SK-N-DZ (cell line): ENCODE measurements around the gene MUC16. TPM values are rescaled to one million over a fixed set of nuclear protein-coding genes. Genes with fewer than 3 reads are reported as not detected.
"Not testable (repeated sequence)": the region's sequence is repeated elsewhere in the genome, so short reads cannot be mapped to it uniquely, and the experiment has no call there.

Experiments
- DNase-seq: peaks from one replicate; pipeline ENCODE4 v3.0.0-alpha.2; 2015; ENCODE audit warnings: low spot score
- polyA plus RNA-seq, 2 experiments: library from polyadenylated mRNA; depleted of rRNA; stranded (reverse); fragments of >200 nt; gene quantifications; 2 replicates each; pipeline ENCODE4 v1.2.3, GENCODE V29; 2014

MUC16 gene
- not detected in 2 replicates for polyA plus RNA-seq (2014; cell fraction: cytosol; rRNA removed)
- not detected in 2 replicates for polyA plus RNA-seq (2014; cell fraction: nucleus; rRNA removed)

DNA sequence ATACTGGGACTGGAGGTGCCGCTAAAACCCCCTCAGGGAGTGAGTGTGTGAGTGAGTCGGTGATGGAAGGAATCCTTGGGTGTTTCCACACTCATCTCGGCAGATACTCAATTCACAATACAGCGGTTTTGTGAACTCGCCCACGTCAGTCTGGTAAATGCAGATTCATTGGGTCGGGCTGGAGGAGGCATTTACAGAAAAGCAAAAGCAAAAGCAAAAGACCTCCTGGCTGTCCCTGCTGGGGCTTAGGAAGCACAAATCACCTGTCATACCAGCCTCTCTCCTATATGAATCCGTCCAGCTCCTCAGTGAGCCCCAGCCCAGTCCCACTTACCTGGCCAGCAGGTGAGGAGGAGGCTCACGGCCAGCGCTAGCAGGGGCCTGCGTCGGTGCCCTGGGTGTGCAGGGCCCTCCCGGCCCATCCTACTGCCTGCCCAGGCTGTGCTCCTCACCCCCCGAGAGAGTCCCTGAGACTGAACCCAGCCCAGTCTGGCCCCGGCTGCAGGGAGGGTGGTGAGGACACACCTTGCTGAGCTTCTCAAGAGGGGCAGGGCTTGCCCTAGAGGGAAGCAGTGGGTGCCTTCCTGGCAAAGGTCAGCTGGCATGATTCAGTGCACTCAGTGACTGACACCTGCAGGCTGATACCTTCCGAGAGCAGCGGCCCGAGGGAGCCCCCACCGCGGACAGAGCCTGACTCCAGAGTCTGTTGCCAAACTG is at the start of gene MUC16:
Gene MUC16 (minus strand): TSS at position 475 of the 717 bp plus-strand sequence.
- no peak for DNase-seq

DNA sequence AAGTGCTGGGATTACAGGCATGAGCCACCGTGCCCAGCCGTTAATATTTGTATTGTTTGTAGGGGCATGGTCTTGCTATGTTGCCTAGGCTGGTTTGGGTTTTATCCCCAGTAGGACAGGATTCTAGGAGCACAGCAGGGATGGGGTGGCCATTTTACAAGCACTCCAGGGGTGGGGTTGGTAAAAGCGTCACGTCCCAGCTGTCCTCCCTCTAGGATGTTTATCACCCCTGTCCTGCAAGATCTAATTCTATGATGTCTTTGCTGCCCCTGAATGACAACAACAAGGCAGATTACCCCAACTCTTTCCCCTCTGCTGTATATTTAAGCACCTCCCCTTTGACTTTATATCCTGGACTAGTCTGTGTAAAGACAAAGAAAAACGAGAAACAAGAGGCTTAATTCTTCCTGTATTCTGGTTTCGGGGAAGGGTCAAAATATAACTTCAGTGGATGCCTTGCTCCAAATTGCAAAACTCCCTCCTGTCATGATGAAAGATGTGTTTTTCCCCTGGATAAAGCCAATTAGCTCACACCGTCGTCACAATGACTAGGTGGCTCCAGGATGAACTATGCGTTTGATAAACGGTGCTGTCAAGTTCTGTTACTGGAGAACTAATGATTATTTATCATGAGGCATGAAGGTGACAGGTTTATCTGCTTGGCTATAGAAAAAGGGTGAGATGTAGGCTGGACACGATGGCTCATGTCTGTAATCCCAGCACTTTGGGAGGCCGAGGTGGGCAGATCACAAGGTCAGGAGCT is 48.9 kb upstream of the MUC16 start:
- DNase-seq: no peak

- no peak for DNase-seq
These were observed 47.5 kb upstream of the MUC16 start for GRCh38 chr19:9057505-9058258.

- not testable (repeated sequence) for DNase-seq
These were observed 45.9 kb upstream of the MUC16 start for GRCh38 chr19:9056131-9056530.

GRCh38 chr19:9054765-9055164 is 44.6 kb upstream of the MUC16 start:
- DNase-seq: no peak

DNA sequence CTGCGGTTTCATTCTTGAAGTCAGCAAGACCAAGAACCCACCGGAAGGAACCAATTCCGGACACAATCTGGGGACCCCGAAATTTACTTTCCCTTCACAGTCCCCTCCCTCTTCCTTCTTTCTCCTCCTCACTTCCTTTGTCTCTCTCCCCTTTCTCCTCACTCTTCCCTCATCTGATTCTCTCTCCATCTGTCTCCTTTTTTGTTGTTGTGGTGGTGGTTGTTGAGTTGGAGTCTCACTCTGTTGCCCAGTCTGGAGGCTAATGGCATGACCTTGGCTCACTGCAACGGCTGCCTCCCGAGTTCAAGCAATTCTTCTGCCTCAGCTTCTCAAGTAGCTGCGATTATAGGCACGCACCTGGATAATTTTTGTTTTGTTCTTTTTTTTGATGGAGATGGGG is 44.0 kb upstream of the MUC16 start:
- DNase-seq: no peak

GRCh38 chr19:9053674-9054073 is 43.5 kb upstream of the MUC16 start:
- not testable (repeated sequence) for DNase-seq

DNA sequence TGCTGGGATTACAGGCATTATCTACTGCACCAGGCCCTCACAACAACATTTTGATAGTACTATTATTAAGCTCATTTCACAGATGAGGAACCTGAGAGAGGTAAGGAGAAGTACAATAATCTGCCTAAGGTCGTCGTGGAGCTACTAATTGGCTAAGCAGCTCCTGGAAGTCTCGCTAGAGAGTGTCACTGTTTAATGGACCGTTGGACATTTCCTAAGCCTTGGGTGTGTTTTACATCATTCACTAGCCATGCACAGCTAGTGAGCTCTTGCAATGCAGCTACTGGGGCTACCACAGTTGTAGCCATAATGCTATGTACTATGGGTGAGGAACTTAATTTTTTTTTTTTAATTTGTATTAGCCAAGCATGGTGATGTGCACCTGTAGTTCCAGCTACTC is 42.7 kb upstream of the MUC16 start:
- DNase-seq: no peak

DNA sequence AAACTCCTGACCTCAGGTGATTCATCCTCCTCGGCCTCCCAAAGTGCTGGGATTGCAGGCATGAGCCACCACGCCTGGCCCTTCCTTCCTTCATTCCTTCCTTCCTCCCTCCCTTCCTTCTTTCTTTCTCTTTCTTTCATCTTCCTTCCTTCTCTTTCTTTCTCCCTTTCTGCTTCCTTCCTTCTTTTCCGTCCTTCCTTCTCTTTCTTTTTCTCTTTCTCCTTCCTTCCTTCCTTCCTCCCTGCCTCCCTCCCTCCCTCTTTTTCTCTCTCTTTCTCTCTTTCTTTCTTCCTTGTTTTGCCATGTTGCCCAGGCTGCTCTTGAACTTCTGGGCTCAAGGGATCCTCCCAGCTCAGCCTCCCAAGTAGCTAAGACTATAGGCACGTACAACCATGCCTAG is 36.5 kb upstream of the MUC16 start:
- no peak for DNase-seq

DNA sequence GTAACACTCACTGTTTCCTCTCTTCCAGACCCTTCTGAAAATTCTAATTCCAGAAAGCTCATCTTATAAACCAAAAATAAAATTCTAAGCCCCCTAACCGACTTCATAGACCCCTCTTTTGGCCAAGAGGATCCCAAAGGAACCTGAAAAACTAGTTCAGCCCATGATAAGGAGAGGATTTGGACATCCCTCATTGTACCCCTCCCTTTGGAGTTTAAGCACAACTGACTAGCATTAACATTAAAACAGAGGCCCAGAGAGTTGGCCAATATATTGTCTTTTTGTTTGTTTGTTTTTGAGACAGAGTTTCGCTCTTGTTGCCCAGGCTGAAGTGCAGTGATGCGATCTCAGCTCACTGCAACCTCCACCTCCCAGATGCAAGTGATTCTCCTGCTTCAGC is 34.2 kb upstream of the MUC16 start:
- no peak for DNase-seq

DNA sequence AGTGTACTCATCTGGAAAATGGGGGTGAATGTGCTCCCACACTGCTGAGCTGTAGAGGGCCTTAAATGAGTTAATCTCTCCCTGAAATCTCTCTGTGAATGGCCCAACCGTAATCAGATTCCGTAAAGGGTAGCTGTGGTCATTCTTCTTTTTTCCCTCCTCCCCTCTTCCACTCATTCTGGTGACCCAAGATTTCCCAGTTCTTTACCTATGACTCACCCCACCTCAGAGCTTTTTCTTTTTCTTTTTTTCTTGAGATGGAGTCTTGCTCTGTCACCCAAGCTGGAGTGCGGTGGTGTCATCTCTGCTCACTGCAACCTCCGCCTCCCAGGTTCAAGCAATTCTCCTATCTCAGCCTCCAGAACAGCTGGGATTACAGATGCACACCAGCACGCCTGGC is 33.3 kb upstream of the MUC16 start:
- DNase-seq: no peak

- no peak for DNase-seq
These were observed 30.8 kb upstream of the MUC16 start for GRCh38 chr19:9041023-9041422.

DNA sequence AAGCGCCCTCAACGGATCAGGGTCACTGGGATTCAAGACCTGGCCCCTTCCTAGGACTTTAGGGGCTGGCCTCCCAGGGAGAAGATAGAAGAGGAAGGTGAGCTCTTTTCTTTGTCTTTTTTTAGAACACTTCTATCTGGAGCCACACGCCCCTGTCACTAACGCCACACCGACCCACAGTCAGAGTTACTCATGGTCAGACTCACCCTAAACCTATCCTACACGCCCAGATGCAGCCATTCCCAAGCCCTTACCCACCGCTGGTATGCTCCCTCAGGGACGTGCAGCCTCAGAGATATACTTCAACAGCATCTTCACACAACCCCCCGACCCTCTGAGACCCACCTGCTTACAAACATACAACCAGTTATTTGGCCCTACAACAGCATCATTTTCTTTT is 29.9 kb upstream of the MUC16 start:
- DNase-seq: no peak

DNA sequence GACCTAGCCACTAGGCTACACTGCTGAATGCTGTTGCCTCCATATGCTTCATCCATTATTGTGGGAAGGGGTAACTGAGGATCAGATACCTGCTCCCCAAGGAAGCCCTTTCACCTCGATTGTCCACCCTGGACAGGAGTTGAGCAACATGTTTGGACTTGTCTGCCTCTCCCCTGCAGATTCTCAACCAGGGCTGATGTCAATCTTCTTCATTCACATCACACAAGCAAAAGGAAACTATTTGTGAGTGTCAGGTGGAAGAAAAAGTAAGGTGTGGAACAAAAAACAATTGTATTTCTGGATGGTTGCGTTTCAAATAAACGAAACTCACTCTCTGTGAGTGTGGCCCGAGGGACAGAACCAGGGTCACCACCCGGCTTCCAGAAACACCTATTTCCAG is 29.5 kb upstream of the MUC16 start:
- no peak for DNase-seq

GRCh38 chr19:9037400-9038062 is 27.3 kb upstream of the MUC16 start:
- DNase-seq: no peak

- no peak for DNase-seq
These were observed 22.0 kb upstream of the MUC16 start for GRCh38 chr19:9032136-9032631.

DNA sequence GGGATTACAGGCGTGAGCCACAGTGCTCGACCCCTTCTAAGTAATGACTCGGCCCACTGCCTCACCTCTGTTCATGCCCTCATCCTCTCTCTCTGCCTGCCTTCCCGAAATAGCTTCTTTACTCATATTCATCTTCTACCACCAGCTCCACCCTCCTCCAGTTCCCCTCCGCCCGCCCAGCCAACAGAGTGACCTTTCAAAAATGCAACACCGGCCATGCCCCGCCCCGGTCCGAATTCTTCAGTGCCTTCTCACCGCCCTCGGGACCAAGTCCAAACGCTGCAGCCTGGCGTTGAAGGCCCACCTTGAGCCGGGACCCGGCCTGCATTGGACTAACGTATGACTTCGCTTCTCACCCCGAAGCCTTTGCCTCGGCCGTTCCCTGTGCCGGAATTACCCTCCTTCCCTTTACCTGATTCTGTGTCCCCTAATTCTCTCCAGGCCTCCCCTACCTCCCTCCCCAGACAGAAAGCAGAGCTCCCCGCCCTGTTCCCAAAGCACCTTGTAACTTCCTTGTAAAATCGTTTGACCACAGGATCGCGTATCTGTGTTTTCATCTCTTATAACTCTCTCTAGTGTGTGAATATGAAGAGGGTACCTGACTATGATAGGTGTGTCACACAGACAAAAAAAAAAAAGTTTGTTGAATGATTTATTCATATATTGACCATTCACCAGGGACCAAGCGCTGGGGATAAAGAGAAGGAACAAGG is 8.1 kb upstream of the MUC16 start:
- no peak for DNase-seq

- no peak for DNase-seq
These were observed 4.6 kb upstream of the MUC16 start for GRCh38 chr19:9014803-9015202.

DNA sequence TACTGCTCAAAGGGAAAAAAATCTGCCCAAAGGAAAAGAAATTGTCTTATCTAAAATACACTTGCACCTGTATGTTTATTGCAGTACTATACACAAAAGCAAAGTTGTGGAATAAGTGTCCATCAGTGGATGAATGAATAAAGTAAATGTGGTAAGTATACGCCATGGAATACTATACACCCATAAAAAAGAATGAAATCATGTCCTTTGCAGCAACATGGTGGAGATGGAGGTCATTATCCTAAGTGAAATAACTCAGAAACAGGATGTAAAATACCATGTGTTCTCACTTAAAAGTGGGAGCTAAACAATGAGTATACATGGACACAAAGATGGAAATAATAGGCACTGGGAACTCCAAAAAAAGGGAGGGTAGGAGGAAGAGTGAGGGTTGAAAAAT is 3.8 kb upstream of the MUC16 start:
- no peak for DNase-seq

DNA sequence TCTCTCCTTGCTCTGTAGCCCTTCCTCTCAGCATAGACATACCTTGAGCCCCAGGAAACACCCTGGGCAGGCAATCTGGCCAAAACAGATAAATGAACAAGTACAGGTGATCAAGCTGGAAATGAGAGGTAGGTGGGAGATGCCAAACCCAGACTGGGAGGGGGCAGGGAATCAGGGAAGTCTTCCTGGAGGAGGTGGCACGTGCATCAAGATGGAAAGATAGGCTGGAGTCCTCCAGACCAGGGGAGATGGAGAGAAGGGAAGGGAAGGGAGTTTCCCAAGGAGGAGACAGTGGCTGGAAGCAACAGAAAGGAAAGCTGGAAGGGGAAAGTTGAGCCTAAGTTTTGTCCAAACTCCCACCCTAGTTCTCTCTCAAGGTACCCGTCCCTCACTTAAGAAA is 1.7 kb upstream of the MUC16 start:
- no peak for DNase-seq

- no peak for DNase-seq
These were observed 484 bp upstream of the MUC16 start for GRCh38 chr19:9010693-9011092.
